ENCODE results near the gene EEF1G.

EEF1G gene

DNA sequence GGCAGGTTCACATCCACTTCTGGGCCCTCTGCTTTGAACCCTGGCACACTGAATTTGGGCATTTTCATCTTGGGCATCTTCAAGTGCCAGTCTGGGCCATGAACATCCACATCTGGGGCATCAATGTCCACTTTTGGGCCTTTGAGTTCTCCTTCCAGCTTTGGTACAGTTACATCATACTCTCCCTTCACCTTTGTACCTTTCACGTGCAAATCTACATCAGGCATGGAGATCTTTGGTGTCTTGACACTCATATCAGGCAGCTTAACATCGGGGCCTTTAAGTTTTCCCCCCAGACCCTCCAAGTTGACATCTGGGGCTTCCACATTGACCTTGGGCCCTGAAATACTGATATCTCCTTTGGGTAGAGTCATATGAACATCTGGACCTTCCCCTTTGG lies 41.6 kb downstream of the EEF1G start:
- TF ChIP-seq TEAD4 (IDR thresholded peaks at IDR 0.05): no peak
- TF ChIP-seq CREB1 (IDR thresholded peaks at IDR 0.05; ENCODE audit: low read depth): no peak
- TF ChIP-seq RAD21 (IDR thresholded peaks at IDR 0.05; ENCODE audit: low read depth): no peak
- TF ChIP-seq ZBTB7A (IDR thresholded peaks at IDR 0.05; ENCODE audit: low read depth): no peak
- TF ChIP-seq EGR1 (IDR thresholded peaks at IDR 0.05): no peak
- no peak for TF ChIP-seq TAF1 (IDR thresholded peaks at IDR 0.05; ENCODE audit: low read depth)
- no peak for TF ChIP-seq NFIC (IDR thresholded peaks at IDR 0.05)
- TF ChIP-seq, protein P1, sequence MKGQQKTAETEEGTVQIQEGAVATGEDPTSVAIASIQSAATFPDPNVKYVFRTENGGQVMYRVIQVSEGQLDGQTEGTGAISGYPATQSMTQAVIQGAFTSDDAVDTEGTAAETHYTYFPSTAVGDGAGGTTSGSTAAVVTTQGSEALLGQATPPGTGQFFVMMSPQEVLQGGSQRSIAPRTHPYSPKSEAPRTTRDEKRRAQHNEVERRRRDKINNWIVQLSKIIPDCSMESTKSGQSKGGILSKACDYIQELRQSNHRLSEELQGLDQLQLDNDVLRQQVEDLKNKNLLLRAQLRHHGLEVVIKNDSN (IDR thresholded peaks at IDR 0.05): no peak
- TF ChIP-seq EP300 (IDR thresholded peaks at IDR 0.05; ENCODE audit: borderline replicate concordance): no peak
- TF ChIP-seq, protein P2, sequence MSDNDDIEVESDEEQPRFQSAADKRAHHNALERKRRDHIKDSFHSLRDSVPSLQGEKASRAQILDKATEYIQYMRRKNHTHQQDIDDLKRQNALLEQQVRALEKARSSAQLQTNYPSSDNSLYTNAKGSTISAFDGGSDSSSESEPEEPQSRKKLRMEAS (IDR thresholded peaks at IDR 0.05): no peak
- TF ChIP-seq CEBPB (IDR thresholded peaks at IDR 0.05): no peak
- TF ChIP-seq, protein P3, sequence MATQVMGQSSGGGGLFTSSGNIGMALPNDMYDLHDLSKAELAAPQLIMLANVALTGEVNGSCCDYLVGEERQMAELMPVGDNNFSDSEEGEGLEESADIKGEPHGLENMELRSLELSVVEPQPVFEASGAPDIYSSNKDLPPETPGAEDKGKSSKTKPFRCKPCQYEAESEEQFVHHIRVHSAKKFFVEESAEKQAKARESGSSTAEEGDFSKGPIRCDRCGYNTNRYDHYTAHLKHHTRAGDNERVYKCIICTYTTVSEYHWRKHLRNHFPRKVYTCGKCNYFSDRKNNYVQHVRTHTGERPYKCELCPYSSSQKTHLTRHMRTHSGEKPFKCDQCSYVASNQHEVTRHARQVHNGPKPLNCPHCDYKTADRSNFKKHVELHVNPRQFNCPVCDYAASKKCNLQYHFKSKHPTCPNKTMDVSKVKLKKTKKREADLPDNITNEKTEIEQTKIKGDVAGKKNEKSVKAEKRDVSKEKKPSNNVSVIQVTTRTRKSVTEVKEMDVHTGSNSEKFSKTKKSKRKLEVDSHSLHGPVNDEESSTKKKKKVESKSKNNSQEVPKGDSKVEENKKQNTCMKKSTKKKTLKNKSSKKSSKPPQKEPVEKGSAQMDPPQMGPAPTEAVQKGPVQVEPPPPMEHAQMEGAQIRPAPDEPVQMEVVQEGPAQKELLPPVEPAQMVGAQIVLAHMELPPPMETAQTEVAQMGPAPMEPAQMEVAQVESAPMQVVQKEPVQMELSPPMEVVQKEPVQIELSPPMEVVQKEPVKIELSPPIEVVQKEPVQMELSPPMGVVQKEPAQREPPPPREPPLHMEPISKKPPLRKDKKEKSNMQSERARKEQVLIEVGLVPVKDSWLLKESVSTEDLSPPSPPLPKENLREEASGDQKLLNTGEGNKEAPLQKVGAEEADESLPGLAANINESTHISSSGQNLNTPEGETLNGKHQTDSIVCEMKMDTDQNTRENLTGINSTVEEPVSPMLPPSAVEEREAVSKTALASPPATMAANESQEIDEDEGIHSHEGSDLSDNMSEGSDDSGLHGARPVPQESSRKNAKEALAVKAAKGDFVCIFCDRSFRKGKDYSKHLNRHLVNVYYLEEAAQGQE (IDR thresholded peaks at IDR 0.05; ENCODE audit: low read depth): no peak
- no peak for TF ChIP-seq FOXM1 (IDR thresholded peaks at IDR 0.05; ENCODE audit: borderline replicate concordance, low read depth)
- TF ChIP-seq YY1 (IDR thresholded peaks at IDR 0.05; ENCODE audit: low read depth): no peak
- TF ChIP-seq TCF12 (IDR thresholded peaks at IDR 0.05; ENCODE audit: low read depth): no peak

DNA sequence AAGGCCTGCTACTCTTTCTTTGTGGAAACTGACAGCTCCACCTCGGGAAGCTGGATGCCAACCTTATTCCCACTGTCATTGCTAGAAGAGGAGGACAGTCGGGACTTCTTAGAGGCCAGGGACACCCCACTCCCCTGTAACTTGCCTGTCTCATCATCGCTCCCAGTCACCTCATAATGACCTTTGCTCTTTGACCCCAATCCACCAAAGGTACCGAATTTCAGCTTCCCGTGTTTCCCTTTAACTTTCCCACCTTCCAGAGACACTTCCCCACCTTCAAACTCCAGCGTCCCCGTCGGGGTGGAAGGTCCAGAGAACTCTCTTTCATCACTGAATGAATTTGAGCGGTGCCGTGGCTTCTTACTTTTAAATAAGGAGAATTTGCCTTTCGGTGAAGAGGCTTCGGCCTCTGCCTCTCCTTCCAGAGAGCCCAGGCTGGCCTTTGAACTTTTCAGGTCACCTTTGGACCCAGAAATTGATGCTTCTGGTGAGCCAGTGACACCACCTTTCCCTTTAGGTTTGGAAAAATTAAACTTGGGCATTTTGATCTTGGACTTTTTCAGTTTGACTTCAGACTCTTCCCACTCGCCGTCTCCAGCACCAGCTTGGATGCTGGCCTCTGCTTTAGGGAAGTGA lies 56.8 kb downstream of the EEF1G start:
- TF ChIP-seq EP300 (IDR thresholded peaks at IDR 0.05; ENCODE audit: borderline replicate concordance): no peak
- no peak for TF ChIP-seq NFIC (IDR thresholded peaks at IDR 0.05)
- TF ChIP-seq TEAD4 (IDR thresholded peaks at IDR 0.05): no peak
- no peak for TF ChIP-seq ZBTB7A (IDR thresholded peaks at IDR 0.05; ENCODE audit: low read depth)
- TF ChIP-seq TAF1 (IDR thresholded peaks at IDR 0.05; ENCODE audit: low read depth): no peak
- TF ChIP-seq, protein P3 (IDR thresholded peaks at IDR 0.05; ENCODE audit: low read depth): no peak
- TF ChIP-seq CREB1 (IDR thresholded peaks at IDR 0.05; ENCODE audit: low read depth): no peak
- TF ChIP-seq TCF12 (IDR thresholded peaks at IDR 0.05; ENCODE audit: low read depth): no peak
- TF ChIP-seq CEBPB (IDR thresholded peaks at IDR 0.05): no peak
- TF ChIP-seq YY1 (IDR thresholded peaks at IDR 0.05; ENCODE audit: low read depth): no peak
- TF ChIP-seq EGR1 (IDR thresholded peaks at IDR 0.05): no peak
- TF ChIP-seq, protein P2 (IDR thresholded peaks at IDR 0.05): no peak
- no peak for TF ChIP-seq RAD21 (IDR thresholded peaks at IDR 0.05; ENCODE audit: low read depth)
- TF ChIP-seq, protein P1 (IDR thresholded peaks at IDR 0.05): no peak
- TF ChIP-seq FOXM1 (IDR thresholded peaks at IDR 0.05; ENCODE audit: borderline replicate concordance, low read depth): no peak

DNA sequence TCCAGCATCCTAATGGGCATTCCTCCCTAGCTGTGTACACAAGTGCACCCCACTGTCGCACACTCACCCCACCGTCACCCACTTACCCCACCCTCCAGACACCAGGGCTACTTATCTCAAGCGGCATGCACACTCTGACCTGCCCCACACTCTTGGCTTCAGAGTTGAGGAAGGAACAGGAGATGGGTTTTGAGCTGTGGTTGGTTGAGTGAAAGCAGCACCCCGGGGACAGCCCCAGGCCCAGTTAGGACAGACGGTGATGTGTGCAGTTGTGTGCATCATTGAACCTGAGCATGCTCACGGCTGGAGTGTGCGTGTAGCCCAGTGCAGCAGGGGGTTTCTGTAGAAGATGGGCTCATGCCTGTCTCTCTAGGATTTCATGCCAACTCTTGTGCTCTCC lies 59.5 kb downstream of the EEF1G start:
- TF ChIP-seq CEBPB (IDR thresholded peaks at IDR 0.05): no peak
- no peak for TF ChIP-seq TAF1 (IDR thresholded peaks at IDR 0.05; ENCODE audit: low read depth)
- TF ChIP-seq, protein P1 (IDR thresholded peaks at IDR 0.05): no peak
- TF ChIP-seq FOXM1 (IDR thresholded peaks at IDR 0.05; ENCODE audit: borderline replicate concordance, low read depth): no peak
- no peak for TF ChIP-seq CREB1 (IDR thresholded peaks at IDR 0.05; ENCODE audit: low read depth)
- TF ChIP-seq YY1 (IDR thresholded peaks at IDR 0.05; ENCODE audit: low read depth): no peak
- TF ChIP-seq, protein P3 (IDR thresholded peaks at IDR 0.05; ENCODE audit: low read depth): no peak
- TF ChIP-seq TCF12 (IDR thresholded peaks at IDR 0.05; ENCODE audit: low read depth): no peak
- no peak for TF ChIP-seq TEAD4 (IDR thresholded peaks at IDR 0.05)
- no peak for TF ChIP-seq EGR1 (IDR thresholded peaks at IDR 0.05)
- TF ChIP-seq, protein P2 (IDR thresholded peaks at IDR 0.05): no peak
- TF ChIP-seq ZBTB7A (IDR thresholded peaks at IDR 0.05; ENCODE audit: low read depth): no peak
- TF ChIP-seq EP300 (IDR thresholded peaks at IDR 0.05; ENCODE audit: borderline replicate concordance): no peak
- no peak for TF ChIP-seq RAD21 (IDR thresholded peaks at IDR 0.05; ENCODE audit: low read depth)
- TF ChIP-seq NFIC (IDR thresholded peaks at IDR 0.05): no peak

Measured in Ishikawa (cell line).